Islet of Langerhans (tissue), 1 donor: ENCODE results near the gene KHDC4.
"Not testable (repeated sequence)": the region's sequence is repeated elsewhere in the genome, so short reads cannot be mapped to it uniquely, and the experiment has no call there.

Source experiments
- FAIRE-seq: peaks from one replicate; lab custom pipeline; 2011; peaks lifted over from hg19 to GRCh38; lab: Jason Lieb, UNC

The KHDC4 gene

DNA sequence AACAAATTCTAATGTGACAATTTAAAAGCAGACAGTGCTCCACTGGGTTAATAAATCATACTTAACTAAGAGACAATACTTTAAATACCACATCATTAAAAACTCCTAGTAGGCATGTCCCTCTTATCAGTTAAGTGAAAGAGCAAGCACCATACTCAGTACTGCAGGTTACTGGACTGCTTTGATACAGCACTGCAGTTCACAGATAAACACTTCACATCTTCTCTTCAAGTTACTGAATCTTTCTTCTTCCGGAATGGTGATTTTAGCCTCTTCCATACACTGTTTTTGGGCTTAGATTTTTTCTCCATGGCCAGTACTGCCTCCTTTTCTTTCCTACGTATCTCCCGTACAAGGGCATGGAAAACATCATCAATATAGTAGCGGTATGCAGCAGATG, 34.1 kb downstream of the KHDC4 start:
- no peak for FAIRE-seq

DNA sequence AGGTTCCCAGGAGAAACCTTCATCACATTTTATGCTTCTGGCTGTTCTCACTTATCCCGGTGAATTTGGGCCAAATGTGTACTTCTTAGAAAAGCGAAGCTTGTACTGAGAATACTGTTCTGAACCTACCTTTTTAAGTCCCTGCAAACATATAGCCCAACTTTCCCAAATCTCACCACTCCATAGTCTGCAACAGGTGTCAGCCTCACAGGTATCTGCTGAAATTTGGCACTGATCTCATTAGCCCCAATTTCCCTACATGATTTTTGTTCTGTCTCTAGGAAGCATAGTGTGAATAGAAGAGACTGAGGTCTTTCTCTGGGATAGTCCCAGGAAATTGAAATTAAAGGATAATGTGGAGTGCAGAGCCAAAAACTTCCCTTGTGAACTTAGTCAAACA, 34.5 kb downstream of the KHDC4 start:
- no peak for FAIRE-seq

DNA sequence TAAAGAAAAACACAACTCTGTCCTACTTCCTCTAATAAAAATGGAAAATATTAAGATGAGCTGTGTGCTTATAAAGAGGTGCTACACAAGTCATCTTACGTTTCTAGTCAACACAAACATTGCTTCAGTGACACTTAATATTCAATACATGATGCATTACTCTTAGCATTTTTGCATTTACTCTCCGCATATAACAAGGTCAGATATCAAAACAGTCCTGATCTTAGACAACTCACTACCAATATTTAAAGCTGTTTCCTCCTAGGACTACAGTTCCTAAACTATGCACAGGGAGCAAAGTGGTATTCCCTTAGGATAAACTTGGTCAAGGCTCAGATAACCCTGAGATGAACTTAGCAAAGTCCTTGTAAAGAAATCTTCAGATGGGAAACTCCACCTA, 35.3 kb downstream of the KHDC4 start:
- FAIRE-seq = no peak

DNA sequence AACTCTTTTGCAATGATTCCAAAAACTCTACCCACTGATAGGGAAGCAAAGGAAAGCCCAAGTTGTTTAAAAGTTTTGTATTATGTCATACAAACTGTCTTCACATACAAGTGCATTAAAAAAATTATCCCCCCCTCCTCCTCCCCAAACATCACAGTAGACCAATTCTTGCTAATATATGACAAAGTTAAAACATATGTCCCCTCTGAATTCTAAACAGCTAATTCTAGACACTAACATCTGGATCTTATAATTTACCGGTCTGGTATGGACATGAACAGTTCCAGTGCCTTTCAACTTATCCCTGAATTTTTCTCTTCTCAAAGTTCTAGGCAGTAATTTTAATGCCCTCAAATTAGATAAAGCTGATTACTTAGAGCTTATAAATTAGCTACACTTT, 36.5 kb downstream of the KHDC4 start:
- no peak for FAIRE-seq

DNA sequence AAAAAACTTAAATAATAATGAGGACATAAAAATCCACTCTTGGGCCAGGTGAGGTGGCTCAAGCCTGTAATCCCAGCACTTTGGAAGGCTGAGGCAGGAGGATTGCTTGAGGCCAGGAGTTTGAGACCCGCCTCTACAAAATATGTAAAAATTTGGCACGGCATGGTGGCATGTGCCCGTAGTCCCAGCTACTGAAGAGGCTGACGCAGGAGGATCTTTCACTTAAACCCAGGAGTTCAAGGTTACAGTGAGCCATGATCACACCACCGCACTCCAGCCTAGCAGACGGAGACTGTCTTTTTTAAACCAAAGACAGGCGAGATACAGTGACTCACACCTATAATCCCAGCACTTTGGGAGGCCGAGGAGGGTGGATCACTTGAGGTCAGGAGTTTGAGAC, 37.7 kb downstream of the KHDC4 start:
- not testable (repeated sequence) for FAIRE-seq

DNA sequence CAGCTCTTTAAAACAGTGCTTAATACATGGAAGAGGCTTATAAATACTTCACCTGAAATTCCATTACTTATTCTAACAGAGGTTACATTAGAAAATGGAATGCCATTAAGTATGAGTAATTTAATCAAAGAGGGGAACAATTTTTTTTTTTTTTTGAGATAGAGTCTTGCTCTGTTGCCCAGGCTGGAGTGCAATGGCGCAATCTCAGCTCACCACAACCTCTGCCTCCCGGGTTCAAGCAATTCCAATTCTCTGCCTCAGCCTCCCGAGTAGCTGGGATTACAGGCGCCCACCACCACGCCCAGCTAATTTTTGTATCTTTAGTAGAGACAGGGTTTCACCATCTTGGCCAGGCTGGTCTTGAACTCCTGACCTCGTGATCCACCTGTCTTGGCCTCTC, 38.6 kb downstream of the KHDC4 start:
- not testable (repeated sequence) for FAIRE-seq

DNA sequence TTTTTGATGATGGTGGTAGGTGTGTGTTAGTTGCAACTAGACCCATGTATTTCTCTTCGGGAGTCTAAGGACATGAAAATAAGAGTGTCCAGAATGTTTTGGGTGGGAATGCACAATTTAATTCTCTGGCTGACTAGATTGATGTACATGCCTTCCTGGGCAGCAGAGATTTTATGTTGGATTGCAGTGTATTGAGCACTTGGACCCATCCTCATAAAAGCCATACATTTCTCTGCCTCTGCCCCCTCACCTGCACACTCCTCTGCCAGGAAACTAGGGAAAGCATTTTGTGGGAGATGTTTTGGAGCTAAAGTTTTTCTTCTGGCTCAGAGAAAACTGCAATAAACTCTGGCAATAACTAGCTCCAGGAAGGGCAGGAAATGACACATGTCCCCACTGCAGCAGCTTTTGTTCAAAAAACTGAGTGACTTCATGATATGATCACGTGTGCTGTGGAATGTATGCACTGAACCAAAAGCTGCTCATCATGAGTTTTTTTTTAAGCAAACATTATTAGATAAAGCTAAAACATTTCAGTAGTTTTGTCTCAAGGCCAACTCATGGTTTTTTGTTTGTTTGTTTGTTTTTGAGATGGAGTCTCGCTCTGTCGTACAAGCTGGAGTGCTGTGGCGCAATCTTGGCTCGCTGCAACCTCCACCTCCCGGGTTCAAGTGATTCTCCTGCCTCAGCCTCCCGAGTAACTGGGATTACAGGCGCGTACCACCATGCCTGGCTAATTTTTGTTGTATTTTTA, 40.6 kb downstream of the KHDC4 start:
- no peak for FAIRE-seq

DNA sequence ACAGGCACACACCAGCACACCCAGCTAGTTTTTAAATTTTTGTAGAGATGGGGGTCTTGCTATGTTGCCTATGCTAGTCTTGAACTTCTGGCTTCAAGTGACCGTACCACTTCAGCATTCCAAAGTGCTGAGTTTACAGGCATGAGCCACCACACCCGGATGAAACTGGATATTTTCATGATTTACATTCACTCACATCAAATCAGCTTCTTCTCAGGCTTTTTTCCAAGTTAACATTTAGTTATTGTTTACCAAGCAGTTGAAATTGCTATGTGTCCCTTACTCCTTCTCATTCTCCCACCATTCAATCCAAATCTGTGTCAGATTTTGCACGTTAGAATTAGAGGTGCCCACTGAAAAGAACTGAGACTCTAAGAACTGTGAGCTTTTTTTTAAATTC, 41.4 kb downstream of the KHDC4 start:
- no peak for FAIRE-seq

DNA sequence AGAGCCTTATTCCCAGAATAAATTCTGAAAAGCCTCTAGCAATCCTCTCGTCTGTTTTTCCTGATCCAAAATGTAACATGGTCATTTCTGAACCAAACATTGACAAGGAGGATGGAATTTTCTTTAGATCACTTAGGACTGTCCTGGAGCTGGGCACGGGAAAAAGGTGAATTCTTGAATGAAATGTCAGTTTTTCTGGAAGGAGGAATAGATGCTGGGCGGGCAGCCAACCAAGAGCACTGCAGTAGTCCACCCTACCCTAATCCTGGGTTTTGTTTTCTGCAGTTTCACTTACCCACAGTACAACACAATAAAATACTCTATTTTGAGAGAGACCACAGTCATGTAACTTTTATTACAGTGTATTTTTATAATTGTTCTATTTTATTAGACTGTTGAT, 44.0 kb downstream of the KHDC4 start:
- no peak for FAIRE-seq

DNA sequence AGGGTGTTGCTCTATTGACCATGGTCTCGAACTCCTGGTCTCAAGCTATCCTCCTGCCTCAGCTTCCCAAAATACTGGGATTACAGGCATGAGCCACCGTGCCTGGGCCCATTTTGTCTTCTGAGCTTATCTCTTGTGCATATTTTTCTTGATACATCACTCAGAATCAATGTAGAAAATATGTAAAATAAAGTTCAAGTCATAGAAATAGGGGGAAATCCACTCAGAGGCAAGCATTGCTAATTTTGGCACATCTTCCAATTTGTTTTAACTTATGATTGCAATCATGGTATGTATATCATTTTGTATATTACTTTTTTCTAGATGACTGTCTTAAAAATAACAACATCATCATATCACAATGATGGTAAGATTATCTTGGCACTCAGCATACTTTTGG, 44.6 kb downstream of the KHDC4 start:
- FAIRE-seq = no peak

DNA sequence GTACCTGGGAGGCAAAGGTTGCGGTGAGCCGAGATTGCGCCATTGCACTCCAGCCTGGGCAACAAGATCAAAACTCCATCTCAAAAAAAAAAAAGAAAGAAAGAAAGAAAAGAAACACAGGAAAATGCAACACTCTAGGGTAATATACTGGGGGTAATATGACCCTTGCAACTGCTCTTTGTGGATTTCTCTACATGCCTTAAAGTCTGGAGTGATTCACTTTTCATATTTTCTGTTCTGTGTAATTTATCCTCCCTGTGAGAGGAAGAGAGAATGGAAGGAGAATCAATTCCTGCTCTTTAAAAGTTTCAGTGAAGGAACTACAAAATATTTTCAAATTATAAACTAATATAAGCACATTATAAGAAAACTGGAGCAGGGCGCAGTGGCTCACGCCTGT, 45.7 kb downstream of the KHDC4 start:
- no peak for FAIRE-seq

DNA sequence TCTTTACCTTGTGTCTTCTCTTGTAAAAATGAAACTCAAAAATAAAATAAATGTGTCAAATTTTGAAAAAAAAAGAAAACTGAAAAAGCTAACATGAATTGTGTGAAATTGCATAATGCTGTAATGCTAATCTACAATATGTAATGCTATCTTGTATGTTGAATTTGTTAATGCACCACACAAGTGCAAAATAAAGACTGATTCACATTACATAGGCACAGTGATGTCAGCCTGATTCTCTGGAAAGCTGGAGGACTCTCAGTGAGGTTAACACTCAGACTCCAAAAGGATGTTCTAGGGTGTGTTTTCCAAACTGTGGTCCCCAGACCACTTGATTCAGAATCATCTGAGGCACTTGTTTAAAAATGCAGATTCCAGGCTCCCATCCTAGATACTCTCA, 49.2 kb downstream of the KHDC4 start:
- FAIRE-seq = no peak

DNA sequence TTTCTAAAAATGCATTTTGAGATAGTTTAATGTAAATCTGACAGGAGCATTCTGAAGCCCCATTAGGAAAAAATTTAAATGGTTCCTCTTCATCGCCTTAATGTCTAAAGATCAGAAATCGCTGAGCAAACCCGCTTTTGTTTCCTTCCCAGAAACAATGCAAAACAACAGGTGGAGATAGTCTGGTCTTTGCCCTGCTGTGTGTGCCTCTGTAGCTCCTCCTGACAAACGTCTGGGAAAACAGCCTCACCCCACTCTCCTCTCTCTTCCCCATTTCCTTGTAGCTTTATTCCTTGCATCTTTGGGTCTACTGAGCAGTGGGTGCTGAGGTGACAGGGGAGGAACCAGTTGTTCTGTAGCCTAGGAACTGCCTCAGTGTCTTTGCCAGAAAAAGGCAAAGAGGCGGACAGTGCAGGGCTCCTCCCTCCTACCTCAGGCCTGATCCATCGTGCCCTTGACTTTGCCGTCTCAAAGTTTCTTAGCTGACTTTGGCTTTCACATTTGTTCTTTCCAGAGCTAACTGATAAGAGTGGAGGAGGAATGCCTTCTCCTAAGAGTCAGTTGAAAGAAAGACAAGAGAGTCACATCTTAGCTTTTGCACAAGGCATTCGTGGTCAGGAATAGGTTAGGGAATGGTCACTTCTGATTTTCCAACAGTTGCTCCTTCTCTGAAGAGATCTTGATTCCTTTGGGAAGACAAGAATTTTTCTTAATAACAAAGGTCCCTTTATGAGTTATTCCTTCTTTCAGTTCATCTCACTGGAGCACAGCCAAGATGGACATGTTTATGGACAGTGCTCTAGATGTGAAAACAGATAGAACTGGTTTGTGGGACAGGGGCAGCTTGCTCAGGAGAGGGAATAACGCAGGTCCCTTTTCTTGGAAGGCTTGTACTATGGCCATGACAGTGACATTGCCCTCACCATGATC, 49.9 kb downstream of the KHDC4 start:
- no peak for FAIRE-seq

DNA sequence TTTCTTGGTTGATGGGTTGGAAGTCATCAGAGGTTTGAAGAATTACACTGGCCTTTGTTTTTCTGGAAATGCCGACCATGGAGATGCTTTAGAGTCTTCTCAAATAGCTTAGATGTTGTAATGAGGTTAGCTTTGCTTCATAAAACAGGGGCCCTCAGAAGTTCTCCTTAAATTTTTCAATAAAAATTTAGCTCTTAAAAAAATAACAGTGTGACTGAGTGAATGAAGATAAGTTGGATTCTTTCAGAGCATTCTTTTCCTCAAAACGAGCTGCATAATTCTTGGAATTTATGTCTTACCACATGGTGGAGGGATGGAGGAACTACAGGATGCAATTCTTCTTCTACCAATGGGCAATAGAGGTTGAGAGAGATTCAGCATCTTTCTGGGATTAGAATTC, 51.4 kb downstream of the KHDC4 start:
- FAIRE-seq = no peak

DNA sequence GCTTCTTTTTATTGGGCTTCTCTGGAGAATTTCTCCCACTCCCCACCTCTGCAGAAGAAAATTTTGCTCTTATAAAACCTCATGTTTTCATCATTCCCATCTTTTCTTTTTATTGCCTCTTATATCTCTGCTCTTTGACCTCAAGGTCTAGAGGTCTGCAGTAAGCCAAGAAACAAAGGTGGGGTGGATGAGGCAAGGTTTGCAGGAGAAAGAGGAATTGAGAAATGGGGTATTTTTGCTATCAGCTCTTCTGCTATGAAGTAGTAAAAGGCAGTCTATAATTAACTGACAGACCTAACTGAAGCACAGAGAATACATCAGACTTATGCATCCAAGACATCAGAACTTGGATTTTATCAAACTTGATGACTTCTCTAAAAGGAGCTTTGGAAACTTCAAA, 52.0 kb downstream of the KHDC4 start:
- FAIRE-seq = no peak

DNA sequence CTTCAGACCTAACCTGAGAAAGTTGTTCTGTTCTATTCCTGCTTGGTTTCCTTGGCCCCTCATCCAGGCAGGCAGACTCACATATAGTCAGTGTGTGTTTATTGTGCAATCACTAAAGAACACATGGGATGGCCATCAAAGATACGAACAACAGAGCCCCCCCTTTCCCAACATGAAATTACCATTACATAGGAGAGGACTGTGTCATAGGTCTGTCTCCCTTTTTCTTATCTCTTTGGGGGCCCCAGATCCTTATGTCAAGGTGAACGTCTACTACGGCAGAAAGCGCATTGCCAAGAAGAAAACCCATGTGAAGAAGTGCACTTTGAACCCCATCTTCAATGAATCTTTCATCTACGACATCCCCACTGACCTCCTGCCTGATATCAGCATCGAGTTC, 53.3 kb downstream of the KHDC4 start:
- FAIRE-seq = no peak

DNA sequence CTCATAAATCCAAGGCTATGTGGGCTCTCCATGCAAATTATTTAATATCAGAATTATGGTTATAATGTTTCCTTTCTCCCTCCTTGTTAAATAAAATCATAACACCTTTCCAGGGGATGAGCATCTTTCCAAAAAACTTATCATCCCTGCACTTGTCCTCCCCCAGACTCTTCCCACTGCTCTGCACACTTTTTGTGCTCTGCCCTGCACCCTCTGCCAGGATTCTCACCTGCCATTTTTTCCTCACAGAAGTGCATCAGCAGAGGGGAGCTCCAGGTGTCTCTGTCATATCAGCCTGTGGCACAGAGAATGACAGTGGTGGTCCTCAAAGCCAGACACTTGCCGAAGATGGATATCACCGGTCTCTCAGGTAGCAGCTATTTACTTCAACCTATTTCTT, 54.0 kb downstream of the KHDC4 start:
- FAIRE-seq = no peak

DNA sequence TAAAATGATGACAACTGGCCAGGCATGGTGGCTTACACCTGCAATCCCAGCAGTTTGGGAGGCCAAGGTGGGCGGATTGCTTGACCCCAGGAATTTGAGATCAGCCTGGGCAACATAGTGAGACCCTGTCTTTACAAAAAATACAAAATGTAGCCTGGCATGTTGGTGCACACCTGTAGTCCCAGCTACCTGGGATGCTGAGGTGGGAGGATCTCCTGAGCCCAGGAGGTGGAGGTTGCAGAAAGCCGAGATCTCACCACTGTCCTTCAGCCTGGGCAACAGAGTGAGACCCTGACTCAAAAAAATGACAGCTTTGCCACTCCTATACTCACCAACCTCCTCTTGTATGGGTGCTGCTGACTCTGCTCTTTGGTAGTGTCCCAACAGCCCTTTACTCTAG, 56.3 kb downstream of the KHDC4 start:
- FAIRE-seq = no peak

DNA sequence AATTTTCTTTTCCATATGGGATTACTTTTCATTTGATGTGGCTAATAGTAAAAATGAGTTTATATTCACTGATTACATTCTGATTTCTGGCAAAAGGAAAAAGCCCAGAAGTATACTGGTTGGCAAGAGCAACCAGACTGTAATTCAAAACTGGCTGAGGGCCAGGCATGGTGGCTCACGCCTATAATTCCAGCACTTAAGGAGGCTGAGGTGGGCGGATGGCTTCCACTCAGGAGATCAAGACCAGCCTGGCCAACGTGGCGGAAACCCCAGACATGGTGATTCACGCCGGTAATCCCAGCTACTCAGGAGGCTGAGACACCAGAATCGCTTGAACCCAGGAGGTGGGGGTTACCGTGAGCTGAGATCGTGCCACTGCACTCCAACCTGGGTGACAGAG, 60.4 kb downstream of the KHDC4 start:
- FAIRE-seq = no peak

DNA sequence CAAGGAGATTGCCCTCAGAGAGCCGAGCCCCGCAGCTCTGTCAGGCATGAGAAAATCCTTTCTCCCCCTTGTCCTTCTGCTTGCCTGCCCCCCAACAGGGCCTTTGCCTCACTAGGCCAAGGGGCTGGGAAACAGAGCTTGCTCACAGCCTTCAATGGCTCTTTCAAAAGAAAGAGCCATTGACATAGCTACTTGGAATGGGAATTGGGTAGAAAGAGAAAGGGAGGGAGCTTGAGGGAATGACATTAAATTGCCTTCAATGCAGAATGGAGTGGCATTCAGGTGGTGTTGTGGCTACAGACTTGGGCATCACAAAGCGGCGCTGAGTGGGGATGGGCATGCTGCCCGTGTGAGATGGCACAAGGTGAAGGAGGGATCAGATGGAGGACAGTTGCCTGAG, 61.7 kb downstream of the KHDC4 start:
- FAIRE-seq = no peak

DNA sequence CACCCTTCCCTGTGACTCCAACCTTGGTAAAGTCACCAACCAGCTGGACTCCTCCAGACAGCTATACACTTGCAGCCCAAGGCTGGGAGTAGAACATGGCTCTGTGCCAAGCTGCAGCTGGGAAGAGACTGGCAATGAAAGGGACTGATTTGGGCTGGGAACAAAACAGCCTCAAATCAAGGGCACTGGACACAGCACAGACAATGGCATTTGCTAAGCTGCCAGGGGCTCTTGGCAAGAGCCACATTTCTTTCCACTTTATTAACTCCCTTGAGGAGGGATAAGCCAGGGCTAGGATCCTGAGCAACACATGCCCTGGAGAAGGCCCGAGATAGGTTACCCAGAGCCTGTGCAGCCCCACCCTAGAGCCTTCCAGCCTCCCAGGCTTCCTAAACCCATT, 62.8 kb downstream of the KHDC4 start:
- no peak for FAIRE-seq

DNA sequence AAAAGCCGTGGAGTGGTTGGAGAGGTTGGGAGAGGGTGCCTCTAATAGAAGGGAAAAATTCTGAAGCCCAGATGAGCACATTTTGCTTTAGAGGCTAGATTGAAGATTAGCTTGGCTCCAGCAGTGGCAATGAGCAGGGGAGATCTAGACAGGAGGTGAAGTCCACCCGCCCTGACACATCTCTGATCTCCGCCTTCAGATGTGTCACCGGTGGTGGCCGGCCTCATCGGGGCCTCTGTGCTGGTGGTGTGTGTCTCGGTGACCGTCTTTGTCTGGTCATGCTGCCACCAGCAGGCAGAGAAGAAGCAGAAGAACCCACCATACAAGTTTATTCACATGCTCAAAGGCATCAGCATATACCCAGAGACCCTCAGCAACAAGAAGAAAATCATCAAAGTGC, 66.4 kb downstream of the KHDC4 start:
- FAIRE-seq = no peak

DNA sequence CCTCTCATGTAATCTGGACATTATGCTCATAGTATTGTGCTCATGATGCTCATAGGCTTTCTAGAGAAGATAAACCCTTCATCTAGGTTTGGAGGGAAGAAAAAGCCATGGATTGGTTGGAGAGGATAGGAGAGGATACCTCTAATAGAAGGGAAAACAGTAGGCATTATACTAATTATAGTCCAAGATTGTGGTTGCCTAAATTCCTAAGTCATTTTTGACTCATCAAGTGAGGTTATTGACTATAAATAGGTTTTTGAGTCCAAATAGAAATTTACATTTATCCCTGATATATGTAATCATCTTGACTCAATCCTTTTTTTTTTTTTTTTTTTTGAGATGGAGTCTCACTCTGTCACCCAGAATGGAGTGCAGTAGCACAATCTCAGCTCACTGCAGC, 69.8 kb downstream of the KHDC4 start:
- FAIRE-seq = no peak
